ENCODE data around the gene OBSCN. TPM values are rescaled to one million over a fixed set of nuclear protein-coding genes. Genes with fewer than 3 reads are reported as not detected.

The OBSCN gene
- total and polyA plus RNA-seq, 2 of the 4 experiments (the other 2 are of a cell fraction), result 4.1 to 9.5 TPM

GRCh38 chr1:228393811-228394570, 186.1 kb downstream of the OBSCN start (continued):
- TF ChIP-seq CTCF (conservative IDR thresholded peaks at IDR 0.05; ENCODE audit: low read depth, low read length), result no peak
